Measurements from ENCODE around the gene RCAN2. TPM values are rescaled to one million over a fixed set of nuclear protein-coding genes. Genes with fewer than 3 reads are reported as not detected.

Gene RCAN2
- total RNA-seq, 1 donor from 2014 or later, result 254 TPM

GRCh38 chr6:46244670-46245069 lies 246.6 kb downstream of the RCAN2 start:
- DNase-seq (no peak), ATAC-seq (peak; percentile 82)
- intact Hi-C loops (cut with micrococcal nuclease), result no loop called here

- intact Hi-C loops (cut with micrococcal nuclease), result no loop called here
- no peak for DNase-seq
- peak; percentile 65 for ATAC-seq
Measured at GRCh38 chr6:46243754-46244153, 247.5 kb downstream of the RCAN2 start.

- ATAC-seq, result no peak
- intact Hi-C loops (cut with micrococcal nuclease), result no loop called here
- DNase-seq, result no peak
Measured at GRCh38 chr6:46242921-46243320, 248.3 kb downstream of the RCAN2 start.

GRCh38 chr6:46240866-46241565 lies 250.2 kb downstream of the RCAN2 start:
- DNase-seq, result no peak
- ATAC-seq, result no peak
- intact Hi-C loops (cut with micrococcal nuclease), result no loop called here

- intact Hi-C loops (cut with micrococcal nuclease), result no loop called here
- DNase-seq (no peak), ATAC-seq (peak; percentile 56)
Measured at GRCh38 chr6:46236752-46237151, 254.5 kb downstream of the RCAN2 start.

GRCh38 chr6:46235242-46235641 lies 256.0 kb downstream of the RCAN2 start:
- DNase-seq, result no peak
- intact Hi-C loops (cut with micrococcal nuclease), result no loop called here
- ATAC-seq, result no peak

- intact Hi-C loops (cut with micrococcal nuclease), result no loop called here
- ATAC-seq (peak; percentile 36), DNase-seq (no peak)
Measured at GRCh38 chr6:46234700-46235099, 256.5 kb downstream of the RCAN2 start.

- DNase-seq (peak; percentile 56), ATAC-seq (peak; percentile 74)
- intact Hi-C loops (cut with micrococcal nuclease), result no loop called here
Measured at GRCh38 chr6:46234156-46234556, 257.1 kb downstream of the RCAN2 start.

GRCh38 chr6:46233129-46233528 lies 258.1 kb downstream of the RCAN2 start:
- DNase-seq (no peak), ATAC-seq (no peak)
- intact Hi-C loops (cut with micrococcal nuclease), result no loop called here

GRCh38 chr6:46222286-46222685 lies 269.0 kb downstream of the RCAN2 start:
- intact Hi-C loops (cut with micrococcal nuclease), result no loop called here
- ATAC-seq, result no peak
- no peak for DNase-seq

- ATAC-seq (peak; percentile 63), DNase-seq (no peak)
- intact Hi-C loops (cut with micrococcal nuclease), result loop anchor here (1.0 kb wide), 1 partner anchor 189 kb away; no protein-coding TSS in a partner anchor
Measured at GRCh38 chr6:46221222-46221793, 269.9 kb downstream of the RCAN2 start.

- DNase-seq (no peak), ATAC-seq (no peak)
- intact Hi-C loops (cut with micrococcal nuclease), result loop anchor here (1.0 kb wide), 1 partner anchor 190 kb away; no protein-coding TSS in a partner anchor
Measured at GRCh38 chr6:46220352-46221221, 270.7 kb downstream of the RCAN2 start.

- intact Hi-C loops (cut with micrococcal nuclease), result no loop called here
- ATAC-seq (peak; percentile 37), DNase-seq (no peak)
Measured at GRCh38 chr6:46219661-46220060, 271.6 kb downstream of the RCAN2 start.

- DNase-seq (no peak), ATAC-seq (no peak)
- intact Hi-C loops (cut with micrococcal nuclease), result no loop called here
Measured at GRCh38 chr6:46218457-46218856, 272.8 kb downstream of the RCAN2 start.

- intact Hi-C loops (cut with micrococcal nuclease), result no loop called here
- ATAC-seq (peak; percentile 81), DNase-seq (peak; percentile 42)
Measured at GRCh38 chr6:46217671-46218131, 273.5 kb downstream of the RCAN2 start.

GRCh38 chr6:46216879-46217278 lies 274.4 kb downstream of the RCAN2 start:
- no peak for ATAC-seq
- no peak for DNase-seq
- intact Hi-C loops (cut with micrococcal nuclease), result no loop called here

- DNase-seq (no peak), ATAC-seq (no peak)
- intact Hi-C loops (cut with micrococcal nuclease), result no loop called here
Measured at GRCh38 chr6:46215777-46216176, 275.5 kb downstream of the RCAN2 start.

- ATAC-seq (no peak), DNase-seq (no peak)
- intact Hi-C loops (cut with micrococcal nuclease), result no loop called here
Measured at GRCh38 chr6:46215213-46215612, 276.0 kb downstream of the RCAN2 start.

- ATAC-seq (no peak), DNase-seq (no peak)
- intact Hi-C loops (cut with micrococcal nuclease), result no loop called here
Measured at GRCh38 chr6:46211917-46212316, 279.3 kb downstream of the RCAN2 start.

GRCh38 chr6:46210294-46210693 lies 281.0 kb downstream of the RCAN2 start:
- DNase-seq, result no peak
- intact Hi-C loops (cut with micrococcal nuclease), result no loop called here
- ATAC-seq, result no peak
